Renal cortical epithelial cell (primary cell): ENCODE measurements around the gene ABR. TPM values are rescaled to one million over a fixed set of nuclear protein-coding genes. Genes with fewer than 3 reads are reported as not detected.
"Not testable (repeated sequence)": the region's sequence is repeated elsewhere in the genome, so short reads cannot be mapped to it uniquely, and the experiment has no call there.

Experiments used
- DNase-seq: peaks from one replicate; pipeline ENCODE4 v3.0.0-alpha.2; 2011; ENCODE audit warnings: low read depth
- total RNA-seq: library from RNA; depleted of rRNA; stranded (reverse); fragments of >200 nt; gene quantifications from 2 replicates; pipeline ENCODE4 v1.2.3, GENCODE V29; 2014

ABR gene
- total RNA-seq, 1 donor from 2014 or later = 69.1 TPM

DNA sequence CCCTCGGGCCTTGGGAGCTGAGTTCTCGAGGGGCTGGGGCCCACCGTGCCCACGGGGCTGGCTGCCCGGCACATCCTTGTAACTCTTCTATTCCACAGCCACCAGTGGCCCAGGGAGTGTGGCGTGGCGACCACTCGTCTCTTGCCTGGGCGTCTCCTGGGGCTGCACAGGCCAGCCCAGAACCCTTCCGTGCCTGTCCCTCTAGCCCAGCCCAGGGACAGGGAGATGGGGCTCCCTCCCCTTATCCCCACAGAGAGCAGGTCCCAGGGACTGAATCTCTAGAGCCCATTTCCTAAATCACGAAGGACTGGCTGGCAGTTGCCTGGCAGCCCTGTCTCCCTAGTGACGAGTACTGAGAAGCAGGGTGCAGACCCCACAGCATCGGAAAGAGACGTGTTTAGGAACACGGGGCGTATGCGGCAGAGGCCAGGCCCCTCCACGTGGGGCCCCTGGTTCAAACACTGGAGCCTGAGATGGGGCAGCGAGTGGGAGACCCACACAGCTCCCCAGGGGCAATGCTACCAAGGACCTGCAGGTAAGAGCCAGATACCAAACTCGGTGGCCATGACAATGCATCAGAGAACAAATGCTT, 131.8 kb downstream of the ABR start:
- no peak for DNase-seq

DNA sequence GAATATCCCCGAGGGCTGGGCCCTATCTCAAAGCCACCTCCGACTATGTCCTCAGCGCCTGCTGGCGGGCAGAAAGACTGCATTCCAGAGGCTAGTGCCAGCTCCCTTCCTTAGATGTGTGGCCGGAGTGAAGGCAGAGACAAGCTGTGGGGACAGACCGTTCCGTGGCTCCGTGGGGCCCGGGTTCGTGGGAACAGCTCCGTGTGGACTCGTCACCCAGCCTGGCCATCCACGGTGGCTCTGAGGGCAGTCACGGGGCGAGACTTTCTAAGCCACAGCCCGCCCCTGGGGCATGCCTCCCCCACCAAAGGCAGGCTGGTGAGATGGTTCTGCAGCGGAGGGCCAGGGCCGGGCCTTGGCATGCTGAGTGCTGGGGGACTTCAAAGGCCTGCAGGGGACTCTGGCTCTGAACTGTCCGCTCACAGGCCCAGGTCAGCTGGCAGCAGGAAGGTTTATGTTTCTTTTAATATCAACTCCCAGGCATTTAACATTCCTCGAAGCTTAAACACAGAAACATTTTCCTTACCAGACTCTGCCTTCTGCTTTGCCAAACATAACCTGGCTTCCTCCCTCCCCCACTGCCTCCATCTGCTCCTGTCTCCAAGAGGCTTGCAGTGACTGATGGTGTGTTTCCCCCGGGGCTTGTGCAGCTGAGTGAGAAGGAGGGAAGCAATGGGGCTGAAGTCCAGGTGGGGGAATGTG, 132.5 kb downstream of the ABR start:
- DNase-seq = no peak

DNA sequence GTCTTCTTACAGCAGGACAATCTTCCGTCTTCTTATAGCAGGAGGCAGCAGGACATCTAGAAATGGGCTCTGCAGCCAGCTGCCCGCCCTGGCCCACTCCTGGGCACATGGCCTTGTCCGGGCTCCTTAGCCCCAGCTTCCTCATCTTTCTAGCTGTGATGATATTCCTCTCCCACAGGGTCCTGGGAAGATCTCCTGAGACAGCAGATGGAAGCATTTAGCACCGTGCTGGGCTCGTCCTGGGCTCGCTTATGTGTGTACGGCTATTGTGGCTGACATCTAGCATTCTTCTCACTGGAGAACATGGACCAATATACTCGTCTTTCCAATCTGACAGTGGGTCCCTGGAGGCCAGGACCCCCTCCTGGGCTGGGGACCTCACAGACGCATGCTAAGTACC, 134.3 kb downstream of the ABR start:
- no peak for DNase-seq

DNA sequence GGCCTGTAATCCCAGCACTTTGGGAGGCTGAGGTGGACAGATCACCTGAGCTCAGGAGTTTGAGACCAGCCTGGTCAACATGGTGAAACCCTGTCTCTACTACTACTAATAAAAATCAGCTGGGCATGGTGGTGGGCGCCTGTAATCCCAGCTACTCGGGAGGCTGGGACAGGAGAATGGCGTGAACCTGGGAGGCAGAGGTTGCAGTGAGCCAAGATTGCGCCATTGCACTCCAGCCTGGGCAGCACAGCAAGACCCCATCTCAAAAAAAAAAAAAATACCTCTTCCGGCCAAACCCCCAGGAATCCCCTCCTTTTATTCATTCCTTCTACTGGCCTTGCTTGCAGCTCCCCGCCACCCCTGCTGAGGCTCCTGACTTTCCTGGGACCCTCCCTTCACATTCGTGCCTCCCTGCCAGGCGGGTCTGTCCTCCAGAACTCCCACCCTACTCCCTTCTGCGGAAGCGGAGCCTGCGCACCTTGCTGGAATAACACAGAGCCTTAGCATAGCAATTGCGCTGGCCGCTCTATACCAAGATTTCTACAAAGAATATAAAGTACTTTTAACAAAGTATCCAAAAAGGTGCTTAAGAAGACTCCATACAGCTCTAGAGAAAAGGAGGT, 135.3 kb downstream of the ABR start:
- DNase-seq = not testable (repeated sequence)

DNA sequence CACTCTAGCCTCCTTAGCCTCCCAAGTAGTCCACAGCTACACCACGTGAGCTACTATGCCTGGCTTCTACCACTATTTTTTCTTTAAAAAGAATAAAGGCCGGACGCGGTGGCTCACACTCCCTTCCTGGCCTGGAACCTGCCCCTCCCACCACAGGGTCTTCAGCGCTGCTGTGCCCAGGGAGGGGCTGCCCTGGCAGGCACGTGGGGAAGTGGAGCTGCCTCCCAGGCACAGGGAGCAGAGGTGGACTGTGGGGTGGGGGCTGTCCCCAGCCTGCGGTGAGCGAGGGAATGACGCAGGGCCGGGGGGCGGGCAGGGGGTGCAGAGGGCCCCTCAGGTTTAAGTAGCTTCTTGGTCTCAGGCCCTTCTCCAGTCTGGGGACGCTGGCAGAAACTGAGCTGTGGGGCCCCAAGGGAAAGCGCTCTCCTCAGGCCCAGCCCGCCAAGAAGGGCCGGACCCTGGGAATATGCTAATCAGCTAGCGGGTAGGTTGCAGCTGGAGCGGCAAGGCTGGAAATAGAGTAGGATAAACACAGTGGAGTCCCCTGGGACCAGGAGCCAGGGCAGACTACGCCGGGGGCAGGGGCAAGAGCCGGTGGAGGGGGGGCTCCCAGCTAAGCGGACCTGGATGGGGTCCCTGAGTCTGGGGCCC, 136.1 kb downstream of the ABR start:
- DNase-seq = no peak

DNA sequence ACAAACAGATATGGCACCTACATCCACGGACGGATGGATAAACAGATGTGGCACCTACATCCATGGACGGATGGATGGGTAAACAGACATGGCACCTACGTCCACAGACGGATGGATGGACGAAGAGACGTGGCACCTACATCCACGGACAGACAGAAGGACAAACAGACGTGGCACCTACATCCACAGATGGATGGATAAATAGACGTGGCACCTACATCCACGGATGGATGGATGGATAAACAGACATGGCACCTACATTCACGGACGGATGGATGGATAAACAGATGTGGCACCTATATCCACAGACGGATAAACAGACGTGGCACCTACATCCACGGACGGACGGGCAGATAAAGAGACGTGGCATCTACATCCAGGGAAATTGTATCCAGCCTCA, 137.3 kb downstream of the ABR start:
- no peak for DNase-seq

DNA sequence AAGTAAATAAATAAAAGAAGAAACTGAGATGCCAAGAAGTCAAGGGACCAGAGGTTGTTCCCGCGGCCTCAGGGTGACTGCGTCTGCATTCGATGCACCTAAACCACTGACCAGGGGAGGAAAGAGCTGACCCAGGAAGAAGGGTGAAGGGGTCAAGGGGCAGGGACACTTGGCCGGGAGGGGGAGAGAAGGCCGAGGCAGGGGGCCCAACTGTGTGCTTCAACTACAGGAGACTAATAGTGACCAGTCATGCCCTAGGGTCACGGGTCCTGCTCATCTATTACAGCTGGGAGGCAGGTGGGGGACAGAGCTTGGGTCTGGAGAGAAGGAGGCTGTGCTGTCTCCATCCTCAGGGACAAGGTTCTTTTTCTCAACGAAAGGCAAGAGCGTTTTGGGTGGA, 138.0 kb downstream of the ABR start:
- no peak for DNase-seq

DNA sequence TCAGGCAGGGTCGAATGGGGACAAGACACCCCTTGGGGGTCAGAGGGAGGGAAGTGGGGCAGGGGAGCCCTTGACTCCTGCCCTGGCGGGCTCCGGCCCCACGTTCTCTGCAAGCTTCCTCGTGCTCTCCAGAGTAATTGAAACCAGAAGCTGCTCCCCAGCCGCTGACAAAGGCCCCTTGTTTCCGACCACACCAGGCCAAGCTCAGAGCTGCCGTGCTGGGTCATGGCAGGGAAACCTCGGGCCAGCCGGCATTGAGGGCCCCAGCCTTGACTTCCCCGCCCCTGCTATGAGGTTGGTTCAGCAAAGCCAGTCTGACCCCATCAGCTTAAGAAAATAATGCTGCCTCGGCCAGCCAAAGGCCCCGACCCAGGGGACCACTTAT, 139.6 kb downstream of the ABR start:
- no peak for DNase-seq

DNA sequence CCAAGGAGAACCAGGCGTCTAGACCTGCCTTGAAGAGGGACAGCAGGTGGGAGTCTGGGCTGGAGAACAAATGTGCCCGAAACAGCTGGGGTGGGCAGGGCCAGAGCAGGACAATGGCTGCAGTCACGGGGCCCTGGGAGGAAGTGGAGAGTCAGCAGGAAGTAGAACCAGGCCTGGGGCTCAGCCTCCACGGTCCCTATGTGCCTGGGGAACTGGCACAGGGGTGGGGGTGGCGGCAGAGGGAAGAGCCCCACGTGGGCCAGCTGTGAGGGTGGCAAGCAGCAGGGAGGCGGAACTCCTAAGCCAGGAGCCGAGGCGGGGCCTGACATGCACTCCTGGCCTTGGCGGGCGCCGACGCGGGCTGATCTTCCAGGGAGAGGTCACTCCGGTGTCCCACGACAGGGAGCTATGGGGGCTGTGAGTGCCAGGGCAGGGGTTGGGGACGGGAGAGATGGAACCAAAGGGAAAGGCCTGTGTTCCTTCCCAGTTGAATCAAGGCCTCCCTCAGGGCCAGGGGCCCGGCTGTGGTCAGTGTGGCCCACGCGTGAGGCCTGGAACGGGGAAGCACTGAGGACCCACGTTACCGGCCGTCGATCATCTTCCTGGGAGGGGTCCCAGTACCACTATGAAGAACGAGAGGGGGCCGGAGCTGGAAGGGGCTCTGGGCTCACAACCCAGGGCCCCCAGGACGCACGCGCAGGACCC, 140.1 kb downstream of the ABR start:
- DNase-seq = no peak

DNA sequence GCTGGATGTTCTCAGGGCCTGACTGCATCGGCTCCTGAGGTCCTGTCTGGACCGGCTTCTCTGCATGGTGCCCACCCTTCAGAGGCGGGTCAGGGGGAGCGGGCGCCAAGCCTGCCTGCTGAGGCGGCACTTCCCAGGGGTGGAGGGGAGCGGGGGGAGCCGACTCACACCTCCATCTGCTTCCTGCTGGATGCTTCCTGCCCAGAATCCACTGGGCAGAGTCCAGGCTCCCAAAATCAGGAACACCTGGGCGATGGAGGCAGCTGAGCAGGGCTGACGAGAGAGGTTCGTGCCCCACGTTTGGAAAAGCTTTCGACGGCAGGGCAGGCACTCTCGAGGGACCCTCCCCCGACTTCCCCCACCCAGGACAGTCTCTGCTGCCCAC, 140.7 kb downstream of the ABR start:
- no peak for DNase-seq

DNA sequence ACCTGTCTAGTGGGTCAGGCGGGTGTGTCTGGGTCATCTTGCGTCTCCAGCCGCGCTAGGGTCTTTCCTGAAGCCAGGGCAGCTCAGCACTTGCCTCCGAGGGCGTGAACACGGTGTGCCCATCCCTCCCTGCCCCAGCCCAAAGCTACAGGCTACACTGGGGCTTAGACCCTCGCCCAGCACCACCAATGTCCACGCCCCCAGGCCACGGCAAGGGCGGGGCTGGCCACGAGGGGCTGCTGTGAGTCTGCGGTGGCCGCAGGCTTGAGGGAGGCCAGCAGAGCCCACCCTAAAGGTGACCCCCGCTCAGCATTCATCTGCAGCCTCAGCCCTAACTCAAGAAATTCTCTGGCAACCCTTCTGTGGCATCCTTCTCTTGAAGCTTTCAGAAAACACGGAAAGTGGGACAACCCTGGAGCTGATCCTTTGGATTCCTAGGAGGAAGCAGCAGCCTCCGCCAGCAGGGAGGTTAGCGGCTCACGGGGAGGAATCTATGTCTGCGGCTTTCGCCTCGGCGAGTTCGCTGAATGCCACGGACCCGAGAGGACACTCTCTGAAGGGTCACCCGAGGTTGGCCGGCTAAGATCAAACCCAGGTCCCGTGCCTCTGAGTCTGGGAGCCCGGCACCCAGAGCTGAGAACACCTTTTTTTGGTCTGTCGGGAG, 141.2 kb downstream of the ABR start:
- DNase-seq = no peak

DNA sequence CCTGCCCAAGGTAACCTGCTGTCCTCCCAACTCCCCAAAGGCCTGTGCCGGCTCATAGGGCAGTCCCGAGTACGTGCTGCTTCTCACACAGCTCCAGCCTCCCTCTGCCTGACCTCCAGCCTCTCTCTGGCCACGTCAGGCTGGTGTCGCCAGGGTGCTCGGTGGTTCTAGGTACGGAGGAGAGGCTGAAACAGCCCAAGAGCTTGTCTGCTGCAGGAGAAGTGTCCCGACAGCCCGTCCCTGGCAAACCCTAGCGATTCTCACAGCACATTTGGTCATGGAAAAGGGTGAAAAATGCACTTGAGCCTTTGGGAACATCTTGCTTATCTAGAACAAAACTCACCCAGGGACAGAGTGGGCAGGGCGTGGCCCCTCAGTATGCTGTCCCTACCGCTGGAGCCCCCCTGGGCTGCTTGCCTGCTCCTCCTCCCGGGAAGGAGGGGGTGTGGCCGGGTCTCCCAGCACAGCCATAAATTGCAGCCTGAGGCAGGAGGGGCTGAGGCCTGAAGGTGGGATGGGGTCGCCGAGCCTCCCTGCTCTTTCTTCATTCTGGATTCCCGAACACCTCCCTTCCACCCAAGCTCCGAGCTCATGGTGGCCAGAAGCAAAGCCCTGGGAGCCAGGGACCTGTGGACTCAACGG, 142.4 kb downstream of the ABR start:
- no peak for DNase-seq

DNA sequence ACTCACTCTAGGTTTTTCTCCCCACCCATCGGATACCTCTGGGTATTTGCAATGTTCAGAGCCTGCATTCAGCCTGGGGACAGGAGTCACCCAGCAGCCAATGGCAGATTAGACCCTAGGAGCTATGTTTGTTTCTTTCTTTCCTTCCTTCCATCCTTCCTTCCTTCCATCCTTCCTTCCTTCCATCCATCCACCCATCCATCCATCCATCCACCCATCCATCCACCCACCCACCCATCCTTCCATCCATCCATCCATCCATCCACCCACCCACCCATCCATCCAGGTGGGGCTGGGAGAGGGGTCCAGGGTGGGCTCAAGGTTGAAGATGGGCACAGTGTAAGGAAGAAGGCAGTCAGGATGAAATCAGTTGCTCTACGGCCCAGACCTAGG, 142.9 kb downstream of the ABR start:
- DNase-seq = no peak

DNA sequence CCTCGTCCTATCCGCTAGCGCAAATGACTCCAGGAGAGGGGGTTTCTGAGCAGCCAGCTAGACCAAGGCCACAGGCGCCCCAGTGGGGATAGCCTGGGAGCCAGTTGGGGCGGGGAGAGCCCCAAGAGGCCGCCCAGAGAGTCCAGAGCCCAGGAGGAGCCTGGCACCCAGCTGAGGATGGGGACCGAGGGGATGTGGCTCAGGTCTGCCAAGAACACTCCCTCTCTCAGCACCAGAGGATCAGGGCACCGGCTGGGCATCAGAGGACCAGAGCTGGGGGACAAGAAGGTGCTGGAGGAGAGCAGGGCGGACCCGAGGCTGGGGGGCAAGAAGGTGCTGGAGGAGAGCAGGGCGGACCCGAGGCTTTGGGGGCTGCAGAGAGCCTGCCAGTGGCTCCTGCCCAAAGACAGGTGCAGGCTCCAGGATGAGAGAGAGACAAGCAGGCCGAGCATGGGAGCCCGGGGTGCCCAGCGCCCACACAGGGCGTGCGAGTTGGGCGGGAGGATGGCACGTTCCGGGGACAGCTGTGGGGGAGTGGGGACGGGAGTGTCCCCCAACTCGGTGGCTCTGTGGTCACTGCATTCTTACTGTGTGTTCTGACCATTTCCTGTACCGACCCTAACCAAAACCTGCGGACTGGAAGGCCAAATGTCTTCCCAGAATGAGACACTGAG, 143.5 kb downstream of the ABR start:
- no peak for DNase-seq

DNA sequence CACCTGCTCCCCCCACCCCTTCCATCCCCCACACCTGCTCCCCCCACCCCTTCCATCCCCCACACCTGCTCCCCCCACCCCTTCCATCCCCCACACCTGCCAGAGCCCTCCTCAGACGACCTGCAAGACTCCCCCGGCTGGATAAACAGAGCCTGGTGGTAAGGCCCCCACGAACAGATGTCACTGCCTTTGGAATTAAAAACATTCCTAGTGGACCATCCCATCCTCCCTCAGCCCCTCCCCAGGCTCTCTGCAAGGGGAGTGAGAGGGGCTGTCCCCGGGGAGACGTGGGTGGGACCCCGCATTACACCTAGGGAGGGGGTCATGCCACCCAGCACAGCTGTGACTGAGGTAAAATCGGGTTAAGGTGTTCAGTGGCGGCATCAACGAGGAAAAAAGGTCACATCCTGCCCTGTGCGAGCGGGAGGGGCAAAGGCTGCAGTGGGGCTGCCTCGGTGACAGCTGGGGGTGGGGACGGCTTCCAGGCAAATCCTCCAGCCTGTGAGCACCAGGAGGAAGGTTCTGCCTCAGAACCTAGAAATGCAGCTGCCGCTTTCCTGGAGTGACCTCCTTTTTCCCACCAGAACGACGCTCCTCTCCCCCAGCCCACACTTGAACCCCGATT, 144.1 kb downstream of the ABR start:
- no peak for DNase-seq

DNA sequence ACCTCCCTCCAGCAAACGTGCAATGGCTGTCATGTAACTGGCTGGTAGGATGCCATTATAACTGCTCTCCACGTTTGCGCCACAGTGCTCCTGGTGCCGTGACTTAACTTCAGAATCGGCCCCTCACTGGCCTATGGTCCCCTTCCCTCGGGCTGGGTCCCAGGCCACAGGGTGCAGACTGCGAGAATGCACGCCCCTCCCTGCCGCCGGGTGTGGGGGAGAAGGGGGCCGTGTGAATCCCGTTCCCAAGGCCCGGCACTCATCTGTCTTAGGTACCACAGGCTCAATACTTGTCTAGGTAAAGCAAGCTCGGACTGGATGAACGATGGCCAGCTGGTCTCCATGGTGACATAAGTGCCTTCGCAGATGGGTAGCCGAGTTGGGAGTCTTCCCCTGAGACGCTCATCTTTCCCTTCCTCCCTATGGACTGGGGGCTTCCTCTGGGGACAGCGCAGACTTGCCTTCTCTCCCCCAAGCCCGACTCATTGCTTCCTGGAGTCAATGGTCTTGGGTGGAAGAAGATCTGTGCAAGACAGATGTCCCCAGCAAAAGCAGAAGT, 145.1 kb downstream of the ABR start:
- DNase-seq = no peak

DNA sequence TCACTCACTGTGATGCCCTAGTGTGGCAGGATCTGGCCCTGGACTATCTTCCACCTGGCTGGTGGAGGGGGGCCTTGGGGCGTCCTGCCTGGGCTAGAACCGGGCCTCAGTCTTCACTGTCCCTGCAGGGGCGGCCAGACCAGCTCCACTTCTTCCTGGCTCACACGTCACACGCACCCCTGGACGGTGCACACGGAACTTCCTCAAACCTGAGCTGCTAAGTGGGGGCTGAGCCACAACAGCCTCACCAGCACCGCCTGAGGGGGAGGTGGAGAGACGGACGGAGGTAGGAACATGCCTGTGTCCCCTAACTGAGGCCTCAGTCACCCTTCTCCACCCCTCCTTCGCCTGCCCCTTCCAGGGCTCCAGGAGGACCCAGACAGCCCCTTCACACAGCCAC, 146.3 kb downstream of the ABR start:
- no peak for DNase-seq

DNA sequence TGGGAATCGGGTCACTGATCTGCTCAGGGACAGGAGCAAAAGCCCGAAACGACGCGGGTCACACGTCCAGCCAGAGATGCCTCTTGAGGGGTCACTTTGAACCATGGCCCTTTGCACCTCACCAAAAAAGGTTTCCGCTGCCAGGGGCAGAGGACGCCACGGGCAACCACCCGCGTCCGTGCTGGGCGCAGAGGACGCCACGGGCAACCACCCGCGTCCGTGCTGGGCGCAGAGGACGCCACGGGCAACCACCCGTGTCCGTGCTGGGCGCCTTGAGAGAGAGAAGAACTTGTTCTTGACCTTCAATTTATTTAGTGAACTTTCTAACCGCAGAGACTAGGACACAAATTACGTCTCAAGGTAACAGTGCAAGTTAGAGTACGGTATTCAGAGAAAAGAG, 147.4 kb downstream of the ABR start:
- no peak for DNase-seq

DNA sequence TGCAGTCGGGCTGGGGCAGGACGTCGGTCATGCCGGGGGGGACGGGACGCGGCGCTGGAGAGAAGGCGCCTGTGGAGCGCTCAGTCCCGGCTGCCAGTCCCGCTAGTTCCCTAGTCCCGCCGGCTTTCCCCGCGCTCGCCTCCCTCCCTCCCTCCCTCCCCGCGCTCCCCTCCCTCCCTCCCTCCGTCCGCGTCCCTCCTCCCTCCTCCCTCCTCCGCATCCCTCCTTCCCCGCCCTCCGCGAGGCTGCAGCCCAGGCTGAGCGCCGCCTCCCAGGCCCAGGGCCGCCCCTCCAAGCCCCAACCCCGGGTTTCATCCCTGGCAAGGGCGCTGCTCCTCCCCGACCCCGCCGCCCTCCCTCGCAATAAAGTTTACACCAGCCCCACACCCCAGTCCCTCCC, 148.1 kb downstream of the ABR start:
- no peak for DNase-seq
